Measurements from ENCODE around the gene CXCL14. TPM values are rescaled to one million over a fixed set of nuclear protein-coding genes. Genes with fewer than 3 reads are reported as not detected.

The CXCL14 gene
- total and polyA plus RNA-seq, 2 donors (not counting 1 experiment from before 2014, with no cell fraction given), result not detected

GRCh38 chr5:135537271-135537670 is 41.5 kb downstream of the CXCL14 start:
- H3K27me3 Mint-ChIP-seq, result peaks cover 81% of the 10 kb centered on the region
- peaks cover 0 to 14% (median 0%) of the 10 kb centered on the region in 3 donors for H3K9me3 ChIP-seq (ENCODE audit: control extremely low read depth in 1 of 3, control insufficient read depth in 2 of 3, insufficient read depth in 1 of 3, low read length in 2 of 3)
- DNase-seq (no peak), ATAC-seq (ENCODE audit: low read depth) (no peak)
- H4K20me1 ChIP-seq (ENCODE audit: control insufficient read depth, insufficient read depth, low read length, poor library complexity, severe bottlenecking), result no peaks in the 10 kb centered on the region
- peaks cover 0 to 83% (median 30%) of the 10 kb centered on the region in 4 experiments for H3K27me3 ChIP-seq (replicated peaks in 1 of 4; ENCODE audit: control extremely low read depth in 1 of 4, control insufficient read depth in 3 of 4, insufficient read depth in 4 of 4, low read length in 3 of 4)
- H3K27ac ChIP-seq (ENCODE audit: low read length in 2 of 2), result no peak overlapping the region
- ChIA-PET POLR2A (no interaction called here), CTCF (no interaction called here)
- H3K4me3 Mint-ChIP-seq, result no peak overlapping the region
- no peak overlapping the region for H3K4me2 ChIP-seq (replicated peaks; ENCODE audit: low read depth, low read length, poor library complexity, severe bottlenecking)
- intact Hi-C loops (cut with micrococcal nuclease), result no loop called here
- no peak overlapping the region for H2AFZ ChIP-seq (ENCODE audit: insufficient read depth, low read depth, low read length, poor library complexity, severe bottlenecking)
- H3K4me1 Mint-ChIP-seq, result peaks cover 7% of the 10 kb centered on the region
- no peak for TF ChIP-seq EZH2 (IDR thresholded peaks at IDR 0.05; ENCODE audit: borderline replicate concordance, insufficient read depth, low read depth, low read length, poor library complexity, severe bottlenecking)
- TF ChIP-seq CTCF (IDR thresholded peaks at IDR 0.05), result no peak
- H3K36me3 ChIP-seq (replicated peaks in 1 of 2; ENCODE audit: control extremely low read depth in 1 of 2, control insufficient read depth in 1 of 2, extremely low read depth in 1 of 2, insufficient read depth in 2 of 2, low read length in 1 of 2), result no peaks in the 10 kb centered on the region
- WGBS (ENCODE audit: insufficient coverage), result 66% methylated on average over 7 of the region's 7 CpGs
- no peak overlapping the region for H3K9ac ChIP-seq (ENCODE audit: low read length)
- no peaks in the 10 kb centered on the region for H3K79me2 ChIP-seq (ENCODE audit: control insufficient read depth, insufficient read depth, low read length)
- peaks cover 0 to 7% of the 10 kb centered on the region in 2 donors for H3K4me1 ChIP-seq (ENCODE audit: control insufficient read depth in 2 of 2, insufficient read depth in 2 of 2, low read length in 2 of 2)
- H3K9me3 Mint-ChIP-seq (ENCODE audit: insufficient read depth), result no peaks in the 10 kb centered on the region
- H3K4me3 ChIP-seq (ENCODE audit: control extremely low read depth in 1 of 5, extremely low read depth in 1 of 5, insufficient read depth in 1 of 5, low read depth in 2 of 5, low read length in 4 of 5), result no peak overlapping the region
- no peak overlapping the region for H3K27ac Mint-ChIP-seq

GRCh38 chr5:135535820-135536801 is 42.7 kb downstream of the CXCL14 start, which contains the start of gene NEUROG1:
NEUROG1 (minus strand) TSS chr5:135535964; CDS start chr5:135535690, 274 bp downstream.
- Histone ChIP-seq H3K9ac (ENCODE audit: low read length) (no peak within 1 kb of the TSS), H3K27ac (ENCODE audit: low read length in 2 of 2) (no peak within 1 kb of the TSS), H3K4me1 (ENCODE audit: control insufficient read depth in 2 of 2, insufficient read depth in 2 of 2, low read length in 2 of 2) (peaks cover 0 to 7% of the 10 kb centered on the region in 2 donors), H3K4me3 (ENCODE audit: control extremely low read depth in 1 of 5, extremely low read depth in 1 of 5, insufficient read depth in 1 of 5, low read depth in 2 of 5, low read length in 4 of 5) (no peak within 1 kb of the TSS), H3K9me3 (ENCODE audit: control extremely low read depth in 1 of 3, control insufficient read depth in 2 of 3, insufficient read depth in 1 of 3, low read length in 2 of 3) (peaks cover 0 to 14% (median 0%) of the 10 kb centered on the region in 3 donors), H4K20me1 (ENCODE audit: control insufficient read depth, insufficient read depth, low read length, poor library complexity, severe bottlenecking) (no peaks in the 10 kb centered on the region), H3K27me3 (replicated peaks in 1 of 4; ENCODE audit: control extremely low read depth in 1 of 4, control insufficient read depth in 3 of 4, insufficient read depth in 4 of 4, low read length in 3 of 4) (peaks cover 0 to 84% (median 27%) of the 10 kb centered on the region in 4 experiments), H2AFZ (ENCODE audit: insufficient read depth, low read depth, low read length, poor library complexity, severe bottlenecking) (no peak within 1 kb of the TSS), H3K4me2 (replicated peaks; ENCODE audit: low read depth, low read length, poor library complexity, severe bottlenecking) (peak within 1 kb of the TSS; percentile 22), H3K79me2 (ENCODE audit: control insufficient read depth, insufficient read depth, low read length) (no peaks in the 10 kb centered on the region), H3K36me3 (replicated peaks in 1 of 2; ENCODE audit: control extremely low read depth in 1 of 2, control insufficient read depth in 1 of 2, extremely low read depth in 1 of 2, insufficient read depth in 2 of 2, low read length in 1 of 2) (no peaks in the 10 kb centered on the region)
- H3K27ac Mint-ChIP-seq, result no peak within 1 kb of the TSS
- peaks cover 7% of the 10 kb centered on the region for H3K4me1 Mint-ChIP-seq
- H3K4me3 Mint-ChIP-seq, result peak within 1 kb of the TSS; percentile 13
- ATAC-seq (ENCODE audit: low read depth) (no peak), DNase-seq (no peak)
- intact Hi-C loops (cut with micrococcal nuclease), result no loop called here
- WGBS (ENCODE audit: insufficient coverage), result 6% methylated on average over 69 of the region's 74 CpGs
- no peak for TF ChIP-seq EZH2 (IDR thresholded peaks at IDR 0.05; ENCODE audit: borderline replicate concordance, insufficient read depth, low read depth, low read length, poor library complexity, severe bottlenecking)
- no peaks in the 10 kb centered on the region for H3K9me3 Mint-ChIP-seq (ENCODE audit: insufficient read depth)
- peaks cover 81% of the 10 kb centered on the region for H3K27me3 Mint-ChIP-seq
- ChIA-PET CTCF (no interaction called here), POLR2A (no interaction called here)

Data from B cell (primary cell).